DND-41 (cell line): Measurements from ENCODE around the gene METTL24.

Experiments
- CTCF ChIP-seq: IDR thresholded peaks from 2 replicates; pipeline ENCODE4 v1.5.1; 2012; ENCODE audit warnings: borderline replicate concordance, low read length, moderate library complexity, mild to moderate bottlenecking; ENCODE audit not compliant: poor library complexity, severe bottlenecking; ENCODE audit errors: extremely low read depth
- EZH2 ChIP-seq: IDR thresholded peaks from 3 replicates; pipeline ENCODE4 v1.6.1; 2012; ENCODE audit warnings: borderline replicate concordance, low read depth, mild to moderate bottlenecking, moderate library complexity, low read length, inconsistent platforms; ENCODE audit not compliant: severe bottlenecking

DNA sequence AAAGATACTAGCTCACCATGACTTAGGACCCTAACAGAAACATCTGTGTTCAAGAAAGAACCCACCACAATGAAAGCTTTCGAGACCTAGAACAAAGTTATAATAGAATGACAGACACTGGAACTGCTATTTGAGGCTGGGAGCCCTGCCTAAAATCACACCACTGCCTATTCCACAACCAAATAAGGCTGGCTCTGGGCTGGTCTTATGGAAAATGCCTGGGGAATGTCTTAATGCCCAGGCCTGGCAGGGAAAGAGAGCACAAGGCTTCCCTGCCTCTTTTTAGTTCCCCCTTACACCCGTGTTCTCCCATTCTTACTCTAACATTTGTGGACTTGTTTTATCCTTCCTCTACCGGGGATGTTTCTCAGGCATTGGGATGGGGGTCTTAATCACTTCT is 5.6 kb upstream of the METTL24 start:
- TF ChIP-seq CTCF (no peak), EZH2 (no peak)
